Trophoblast cell (in vitro differentiated cells and primary cell): ENCODE results near the gene ABCC4.

Experiments
- DNase-seq, 2 donors: peaks; one replicate each; pipeline ENCODE4 v3.0.0-alpha.2; 2016
- H2AFZ ChIP-seq: 2 replicates; pipeline ENCODE4 v1.6.1; 2013; ENCODE audit warnings: low read length, moderate library complexity, mild to moderate bottlenecking; ENCODE audit not compliant: insufficient read depth, poor library complexity
- H2AK5ac ChIP-seq: 2 replicates; pipeline ENCODE4 v1.6.1; 2013; ENCODE audit warnings: mild to moderate bottlenecking, low read length
- H2BK120ac ChIP-seq: 2 replicates; pipeline ENCODE4 v1.6.1; 2013; ENCODE audit warnings: low read length, mild to moderate bottlenecking, moderate library complexity; ENCODE audit not compliant: insufficient read depth, poor library complexity
- H2BK12ac ChIP-seq: 2 replicates; pipeline ENCODE4 v1.6.1; 2013; ENCODE audit warnings: mild to moderate bottlenecking, low read length, moderate library complexity
- H2BK5ac ChIP-seq: 2 replicates; pipeline ENCODE4 v1.6.1; 2013; ENCODE audit warnings: low read length, low read depth, moderate library complexity, mild to moderate bottlenecking; ENCODE audit not compliant: poor library complexity
- H3K14ac ChIP-seq: 2 replicates; pipeline ENCODE4 v1.6.1; 2013; ENCODE audit warnings: mild to moderate bottlenecking, low read length
- H3K18ac ChIP-seq: 2 replicates; pipeline ENCODE4 v1.6.1; 2013; ENCODE audit warnings: mild to moderate bottlenecking, low read length
- H3K23ac ChIP-seq: 2 replicates; pipeline ENCODE4 v1.6.1; 2013; ENCODE audit warnings: low read length
- H3K27ac ChIP-seq: 2 replicates; pipeline ENCODE4 v1.5.1; 2013; ENCODE audit warnings: low read depth, mild to moderate bottlenecking, inconsistent platforms, low read length, moderate library complexity
- H3K27me3 ChIP-seq: 2 replicates; pipeline ENCODE4 v1.6.1; 2013; ENCODE audit warnings: inconsistent platforms, mild to moderate bottlenecking, low read length, moderate library complexity; ENCODE audit not compliant: insufficient read depth
- H3K36me3 ChIP-seq, 2 experiments: 1 replicate in 1 of 2; 2 replicates in 1 of 2; pipeline ENCODE4 v1.6.1; 2013; ENCODE audit warnings: low read length in 2 of 2, mild to moderate bottlenecking in 2 of 2, moderate library complexity in 1 of 2; ENCODE audit not compliant: insufficient read depth in 2 of 2, control insufficient read depth in 1 of 2
- H3K4ac ChIP-seq: 2 replicates; pipeline ENCODE4 v1.6.1; 2013; ENCODE audit warnings: low read depth, mild to moderate bottlenecking, low read length, moderate library complexity
- H3K4me1 ChIP-seq, 2 experiments: 1 replicate in 1 of 2; 2 replicates in 1 of 2; pipeline ENCODE4 v1.6.1; 2013; ENCODE audit warnings: low read length in 2 of 2, mild to moderate bottlenecking in 2 of 2, moderate library complexity in 1 of 2; ENCODE audit not compliant: insufficient read depth in 2 of 2, control insufficient read depth in 1 of 2
- H3K4me2 ChIP-seq: 2 replicates; pipeline ENCODE4 v1.6.1; 2013; ENCODE audit warnings: inconsistent platforms, mild to moderate bottlenecking, low read length, moderate library complexity
- H3K4me3 ChIP-seq: 2 replicates; pipeline ENCODE4 v1.5.1; 2013; ENCODE audit warnings: mild to moderate bottlenecking, low read depth, low read length, inconsistent platforms
- H3K79me1 ChIP-seq: one replicate; pipeline ENCODE4 v1.6.1; 2013; ENCODE audit warnings: low read length
- H3K79me2 ChIP-seq: 2 replicates; pipeline ENCODE4 v1.6.1; 2013; ENCODE audit warnings: low read length, mild to moderate bottlenecking; ENCODE audit not compliant: control insufficient read depth, insufficient read depth, poor library complexity
- H3K9ac ChIP-seq: 2 replicates; pipeline ENCODE4 v1.6.1; 2013; ENCODE audit warnings: mild to moderate bottlenecking, low read length
- H3K9me3 ChIP-seq: 2 replicates; pipeline ENCODE4 v1.6.1; 2013; ENCODE audit warnings: low read depth, mild to moderate bottlenecking, control low read depth, inconsistent platforms, low read length; ENCODE audit not compliant: insufficient read depth
- H4K12ac ChIP-seq: 2 replicates; pipeline ENCODE4 v1.6.1; 2013; ENCODE audit warnings: low read depth, mild to moderate bottlenecking, low read length, moderate library complexity
- H4K8ac ChIP-seq: 2 replicates; pipeline ENCODE4 v1.6.1; 2013; ENCODE audit warnings: low read depth, mild to moderate bottlenecking, low read length, moderate library complexity
- H4K91ac ChIP-seq: one replicate; pipeline ENCODE4 v1.6.1; 2013; ENCODE audit warnings: low read depth, mild to moderate bottlenecking, low read length, moderate library complexity
- WGBS: extraction: QIAGEN DNeasy Blood & Tissue Kit; methylation state at CpG from one replicate; pipeline ENCODE4 v1.1.7; 2013; ENCODE audit warnings: missing lambda C conversion rate; ENCODE audit not compliant: insufficient read length, insufficient coverage; ENCODE audit errors: extremely low coverage; 5-methylcytosine and 5-hydroxymethylcytosine counted together

Gene ABCC4

GRCh38 chr13:95035311-95036109 lies 265.7 kb downstream of the ABCC4 start:
- Histone ChIP-seq H3K36me3 (no peaks in the 10 kb centered on the region), H2AFZ (no peak overlapping the region)
- no CpG with 5 or more reads among the region's 7 CpGs for WGBS

GRCh38 chr13:95033890-95034289 lies 267.4 kb downstream of the ABCC4 start:
- H3K18ac ChIP-seq = no peak overlapping the region
- H2BK120ac ChIP-seq = no peak overlapping the region
- H3K36me3 ChIP-seq = no peaks in the 10 kb centered on the region
- no peaks in the 10 kb centered on the region for H3K4me1 ChIP-seq
- DNase-seq = no peak
- H3K4me2 ChIP-seq = no peak overlapping the region
- no peak overlapping the region for H3K9ac ChIP-seq
- H3K14ac ChIP-seq = no peak overlapping the region
- no peaks in the 10 kb centered on the region for H3K79me2 ChIP-seq
- H3K79me1 ChIP-seq = no peaks in the 10 kb centered on the region
- H2AFZ ChIP-seq = no peak overlapping the region
- H3K4me3 ChIP-seq = no peak overlapping the region
- H3K27ac ChIP-seq = no peak overlapping the region
- no peak overlapping the region for H2BK12ac ChIP-seq
- no peak overlapping the region for H3K4ac ChIP-seq
- H3K23ac ChIP-seq = no peak overlapping the region
- H2AK5ac ChIP-seq = no peak overlapping the region
- H2BK5ac ChIP-seq = no peak overlapping the region
- no peak overlapping the region for H4K91ac ChIP-seq
- H3K9me3 ChIP-seq = peaks cover 3% of the 10 kb centered on the region
- no CpG with 5 or more reads among the region's 1 CpG for WGBS
- no peak overlapping the region for H4K12ac ChIP-seq
- H3K27me3 ChIP-seq = no peaks in the 10 kb centered on the region
- no peak overlapping the region for H4K8ac ChIP-seq

More at GRCh38 chr13:95035311-95036109, 265.7 kb downstream of the ABCC4 start:
- H3K27me3 ChIP-seq = no peaks in the 10 kb centered on the region
- H3K4me2 ChIP-seq = no peak overlapping the region
- H4K91ac ChIP-seq = no peak overlapping the region
- H3K4me3 ChIP-seq = no peak overlapping the region
- H2AK5ac ChIP-seq = no peak overlapping the region
- no peak overlapping the region for H2BK5ac ChIP-seq
- no peak overlapping the region for H4K8ac ChIP-seq
- H3K79me2 ChIP-seq = no peaks in the 10 kb centered on the region
- H3K23ac ChIP-seq = no peak overlapping the region
- no peaks in the 10 kb centered on the region for H3K4me1 ChIP-seq
- H4K12ac ChIP-seq = no peak overlapping the region
- no peak overlapping the region for H3K14ac ChIP-seq
- no peak overlapping the region for H3K27ac ChIP-seq
- no peak overlapping the region for H3K4ac ChIP-seq
- peaks cover 3% of the 10 kb centered on the region for H3K9me3 ChIP-seq
- no peak overlapping the region for H2BK12ac ChIP-seq
- no peak overlapping the region for H3K18ac ChIP-seq
- no peak overlapping the region for H3K9ac ChIP-seq
- DNase-seq = no peak
- no peaks in the 10 kb centered on the region for H3K79me1 ChIP-seq
- no peak overlapping the region for H2BK120ac ChIP-seq

GRCh38 chr13:95032121-95032520 lies 269.1 kb downstream of the ABCC4 start:
- no peak overlapping the region for H3K4me2 ChIP-seq
- no peak overlapping the region for H2BK12ac ChIP-seq
- no peak for DNase-seq
- H2AFZ ChIP-seq = no peak overlapping the region
- no peak overlapping the region for H4K12ac ChIP-seq
- no peak overlapping the region for H2AK5ac ChIP-seq
- H3K9me3 ChIP-seq = no peaks in the 10 kb centered on the region
- H3K4ac ChIP-seq = no peak overlapping the region
- no peak overlapping the region for H4K8ac ChIP-seq
- H3K27ac ChIP-seq = no peak overlapping the region
- H2BK5ac ChIP-seq = no peak overlapping the region
- H3K36me3 ChIP-seq = no peaks in the 10 kb centered on the region
- H3K23ac ChIP-seq = no peak overlapping the region
- H3K14ac ChIP-seq = no peak overlapping the region
- H3K18ac ChIP-seq = no peak overlapping the region
- H3K79me1 ChIP-seq = no peaks in the 10 kb centered on the region
- no peaks in the 10 kb centered on the region for H3K27me3 ChIP-seq
- no peak overlapping the region for H2BK120ac ChIP-seq
- H3K79me2 ChIP-seq = no peaks in the 10 kb centered on the region
- H4K91ac ChIP-seq = no peak overlapping the region
- H3K4me1 ChIP-seq = no peaks in the 10 kb centered on the region
- WGBS = no CpG with 5 or more reads among the region's 4 CpGs
- H3K9ac ChIP-seq = no peak overlapping the region
- no peak overlapping the region for H3K4me3 ChIP-seq

GRCh38 chr13:95030821-95031343 lies 270.4 kb downstream of the ABCC4 start:
- DNase-seq = no peak
- H3K36me3 ChIP-seq = no peaks in the 10 kb centered on the region

More at GRCh38 chr13:95030821-95031343, 270.4 kb downstream of the ABCC4 start:
- WGBS = no CpG with 5 or more reads among the region's 4 CpGs
- Histone ChIP-seq H2BK120ac (no peak overlapping the region), H3K14ac (no peak overlapping the region), H2AK5ac (no peak overlapping the region), H2BK12ac (no peak overlapping the region), H4K8ac (no peak overlapping the region), H2BK5ac (no peak overlapping the region), H3K9ac (no peak overlapping the region), H3K4me3 (no peak overlapping the region), H3K4me2 (no peak overlapping the region), H3K4ac (no peak overlapping the region), H2AFZ (no peak overlapping the region), H3K9me3 (no peaks in the 10 kb centered on the region), H3K18ac (no peak overlapping the region), H3K27me3 (no peaks in the 10 kb centered on the region), H3K79me1 (no peaks in the 10 kb centered on the region), H3K4me1 (no peaks in the 10 kb centered on the region), H4K12ac (no peak overlapping the region), H3K27ac (no peak overlapping the region), H4K91ac (no peak overlapping the region), H3K23ac (no peak overlapping the region), H3K79me2 (no peaks in the 10 kb centered on the region)
